ENCODE data around the gene MITF.

Gene MITF

GRCh38 chr3:69842351-69842750 lies 103.1 kb downstream of the MITF start:
- DNase-seq = no peak

GRCh38 chr3:69842789-69843188 lies 103.5 kb downstream of the MITF start:
- DNase-seq = no peak

DNA sequence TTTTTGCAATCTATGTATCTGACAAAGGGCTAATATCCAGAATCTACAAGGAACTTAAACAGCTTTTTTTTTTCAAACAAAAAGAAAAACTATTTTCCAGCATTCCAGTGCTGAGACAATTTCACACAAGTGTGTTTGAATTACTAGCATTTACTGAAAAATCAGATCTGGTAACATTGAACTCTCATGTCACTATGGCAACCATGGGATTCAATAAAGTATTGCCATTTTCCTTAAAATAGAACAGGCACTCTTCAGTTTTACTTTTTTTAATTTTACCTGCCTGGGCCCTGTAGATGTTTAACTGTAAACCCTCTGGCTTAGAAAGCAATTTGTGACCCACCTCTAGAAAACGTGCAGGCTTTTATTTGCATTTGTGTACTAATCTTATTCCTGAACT lies 105.4 kb downstream of the MITF start:
- no peak for DNase-seq

DNA sequence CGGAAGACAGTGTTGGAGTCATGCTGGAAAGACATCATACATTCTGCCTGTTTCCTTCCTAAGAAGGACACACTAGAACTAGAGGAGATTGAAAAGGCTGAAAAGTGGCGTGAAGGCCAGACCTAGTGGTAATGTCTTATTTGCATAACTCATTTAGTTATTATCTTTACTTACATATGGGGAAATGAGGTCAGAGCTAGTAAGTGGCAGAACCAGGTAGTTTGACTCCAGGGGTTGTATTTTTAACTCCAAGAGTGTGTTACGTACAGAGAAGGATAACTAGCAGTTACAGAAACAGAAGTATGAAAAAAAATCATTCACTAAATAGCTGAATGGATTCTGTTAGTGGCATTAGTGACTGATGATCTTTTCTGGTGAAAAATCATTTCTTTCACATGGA lies 108.0 kb downstream of the MITF start:
- DNase-seq = no peak

GRCh38 chr3:69848113-69848512 lies 108.8 kb downstream of the MITF start:
- DNase-seq = no peak

DNA sequence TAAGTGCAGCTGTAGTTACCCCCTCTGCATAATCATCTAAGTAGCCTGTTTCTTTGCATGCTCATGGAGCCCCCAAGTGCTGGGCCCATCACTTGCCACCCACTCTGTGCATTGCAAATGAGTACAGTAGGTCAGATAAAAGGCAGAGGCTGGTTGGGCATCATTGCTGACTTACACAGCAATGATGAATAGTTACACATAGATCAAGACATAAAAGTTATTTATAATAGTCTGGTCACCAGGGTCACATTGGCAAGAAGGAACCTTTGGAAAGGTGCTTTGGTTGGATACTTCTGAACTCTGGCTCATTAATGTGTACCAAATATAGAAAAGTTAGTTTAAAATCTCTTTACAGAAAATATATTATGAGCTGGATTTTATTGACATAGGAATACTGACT lies 111.6 kb downstream of the MITF start:
- DNase-seq = no peak

- no peak for DNase-seq
These were observed 113.8 kb downstream of the MITF start for GRCh38 chr3:69853027-69853426.

DNA sequence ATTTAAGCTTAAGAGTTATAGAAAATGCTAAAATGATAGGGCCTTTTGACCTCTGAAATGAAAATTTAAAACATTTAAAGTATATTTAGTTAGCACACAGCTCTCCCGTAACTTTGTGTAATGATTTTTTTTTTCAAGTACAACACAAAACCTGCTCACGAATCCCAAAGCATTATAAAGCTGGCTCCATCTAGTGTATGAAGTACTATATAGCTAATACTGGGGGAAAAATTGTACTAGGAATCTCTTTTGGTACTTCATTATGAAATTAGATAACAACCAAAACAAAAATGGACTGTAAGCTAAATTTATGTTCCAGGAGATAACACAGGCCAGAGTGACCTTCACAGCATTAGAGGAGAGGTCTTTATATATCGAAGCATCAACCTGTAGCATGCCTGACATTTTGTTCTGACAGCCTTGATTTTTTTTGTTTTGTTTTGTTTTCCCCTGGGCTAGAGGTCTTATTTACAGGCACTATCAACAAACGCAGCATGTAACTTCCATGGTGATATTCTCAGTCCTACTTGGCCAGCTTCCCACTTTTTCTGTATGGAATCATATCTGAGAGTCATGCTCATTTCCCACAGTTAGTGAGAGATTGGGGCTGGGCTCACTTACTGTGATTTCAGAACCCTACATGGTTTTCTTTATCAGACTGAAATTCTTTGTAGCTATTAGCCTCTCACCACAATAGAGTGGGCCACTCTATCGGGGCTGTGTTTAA lies 116.3 kb downstream of the MITF start:
- DNase-seq = no peak

GRCh38 chr3:69856965-69857705 lies 117.9 kb downstream of the MITF start:
- DNase-seq = no peak

GRCh38 chr3:69861556-69861955 lies 122.3 kb downstream of the MITF start:
- no peak for DNase-seq

GRCh38 chr3:69864141-69864540 lies 124.9 kb downstream of the MITF start:
- no peak for DNase-seq

GRCh38 chr3:69864766-69865165 lies 125.5 kb downstream of the MITF start:
- DNase-seq = no peak

- DNase-seq = no peak
These were observed 126.8 kb downstream of the MITF start for GRCh38 chr3:69865925-69866679.

GRCh38 chr3:69866988-69867720 lies 127.9 kb downstream of the MITF start:
- DNase-seq = no peak

DNA sequence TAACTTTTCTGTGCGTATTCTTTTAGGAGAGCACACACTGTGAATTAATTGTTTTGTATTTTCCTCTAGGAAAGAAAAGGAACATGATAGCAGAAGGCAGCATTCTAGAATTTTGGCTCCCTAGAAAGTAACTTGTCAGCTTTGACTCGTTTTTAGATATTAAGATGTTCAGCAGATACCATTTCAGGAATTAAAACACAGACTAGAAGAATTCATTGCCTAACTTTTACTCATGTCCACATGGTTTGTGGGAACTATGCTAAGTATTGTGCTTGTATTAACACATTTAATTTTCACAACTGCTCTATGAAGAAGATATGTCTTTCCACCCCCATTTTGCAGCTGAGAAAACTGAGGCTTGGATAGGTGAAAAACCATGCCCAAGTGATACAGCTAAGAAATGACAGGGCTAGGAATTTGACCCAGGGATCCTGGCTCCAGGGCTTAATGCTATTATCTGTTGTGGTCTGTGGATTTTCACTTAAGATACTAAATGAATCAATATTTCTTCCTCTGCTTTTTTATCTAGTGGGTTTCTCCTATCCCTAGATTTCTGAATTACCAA lies 128.8 kb downstream of the MITF start:
- no peak for DNase-seq

- DNase-seq = no peak
These were observed 129.7 kb downstream of the MITF start for GRCh38 chr3:69868841-69869420.

GRCh38 chr3:69869643-69870042 lies 130.4 kb downstream of the MITF start:
- no peak for DNase-seq

DNA sequence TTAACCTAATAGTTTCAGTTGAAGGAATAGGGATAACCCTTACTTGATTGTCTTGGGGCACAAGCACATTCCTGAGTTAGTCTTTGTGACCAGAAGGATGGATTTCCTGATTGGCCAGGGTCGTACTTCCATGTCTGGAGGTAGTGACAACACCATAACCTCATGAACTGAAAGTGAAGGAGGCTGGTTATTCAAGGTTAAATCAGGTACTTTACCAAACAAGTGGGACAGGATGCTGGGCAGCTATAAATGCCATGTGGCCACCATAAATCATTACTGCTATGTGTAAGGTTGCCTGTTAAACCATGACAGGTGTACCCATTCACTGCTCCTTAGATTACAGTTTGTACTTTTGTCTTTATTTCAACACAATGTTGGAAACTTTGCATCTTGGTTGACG lies 132.0 kb downstream of the MITF start:
- no peak for DNase-seq

DNA sequence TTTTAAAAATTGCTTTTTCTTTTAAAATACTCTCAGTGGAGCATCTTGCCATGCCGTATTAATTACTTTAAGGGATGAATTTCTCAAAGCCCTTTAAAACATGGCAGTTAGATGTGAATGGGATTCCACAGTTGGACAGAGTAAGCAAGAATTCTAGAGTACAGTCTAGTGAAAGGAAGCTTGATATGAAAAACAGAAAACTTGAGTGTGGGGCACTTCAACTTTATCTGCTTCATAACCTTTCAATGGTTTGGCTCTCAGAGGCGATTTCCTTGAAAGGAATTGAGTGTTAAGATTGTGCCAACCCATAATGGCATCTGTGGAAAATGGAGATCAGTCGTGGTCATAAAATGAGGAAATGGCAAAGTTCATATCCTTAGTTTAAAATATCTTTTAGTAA lies 132.6 kb downstream of the MITF start:
- DNase-seq = no peak

DNA sequence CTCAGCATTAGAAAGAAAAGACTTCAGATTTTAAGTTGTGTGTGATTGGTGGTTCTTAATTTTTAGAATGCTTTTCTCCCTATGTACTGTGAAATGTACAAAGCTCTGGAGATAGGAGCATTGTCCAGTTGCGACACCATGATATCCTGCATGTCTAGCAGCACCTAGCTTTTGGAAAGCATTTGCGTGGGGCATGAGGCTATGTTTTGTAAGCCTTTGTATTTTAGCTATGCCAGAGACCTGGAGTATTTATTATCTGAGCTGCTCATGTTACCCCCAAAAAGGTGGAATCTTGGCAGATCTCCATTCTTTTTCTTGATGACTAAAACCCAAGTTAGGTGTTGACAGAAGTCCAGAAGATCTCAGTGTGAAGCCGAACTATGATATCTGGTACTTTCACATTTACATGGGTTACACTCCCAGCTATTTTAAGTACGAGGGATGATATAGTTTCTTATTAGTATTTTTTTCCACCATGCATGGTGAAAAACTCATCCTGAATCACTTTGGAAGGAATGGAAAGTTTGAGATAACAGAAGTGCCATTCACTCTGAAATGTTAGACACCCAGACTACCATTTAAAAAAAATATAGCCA lies 133.6 kb downstream of the MITF start:
- no peak for DNase-seq

GRCh38 chr3:69876073-69876472 lies 136.8 kb downstream of the MITF start:
- no peak for DNase-seq

GRCh38 chr3:69878254-69878653 lies 139.0 kb downstream of the MITF start:
- no peak for DNase-seq
